Caco-2 (cell line): ENCODE data around the gene CENPM. TPM values are rescaled to one million over a fixed set of nuclear protein-coding genes. Genes with fewer than 3 reads are reported as not detected.

Experiments used
- BruUV-seq: library from RNA; stranded (reverse); fragments of 400-500 nt; replicated peaks from 2 replicates; lab custom pipeline; 2021; lab: Mats Ljungman, UMichigan
- CTCF ChIA-PET: fragments of 300-600 bp; sonication (Branson Sonifier 250); formaldehyde crosslinking; loops from one replicate; lab custom pipeline; 2022; ENCODE audit warnings: antibody characterized with exemption; lab: Charles Lee
- POLR2A ChIA-PET: fragments of 300-600 bp; sonication (Branson Sonifier 250); formaldehyde crosslinking; loops from one replicate; lab custom pipeline; 2022; ENCODE audit warnings: antibody characterized with exemption; lab: Charles Lee
- DNase-seq, 2 experiments: peaks; one replicate each; pipeline versions ENCODE4 v3.0.0 to v3.0.0-alpha.2; 2020 to 2022
- H3K27me3 ChIP-seq: replicated peaks from 2 replicates; pipeline ENCODE4 v1.6.0; 2011; ENCODE audit warnings: low read length; ENCODE audit not compliant: control insufficient read depth, insufficient read depth
- H3K36me3 ChIP-seq: 2 replicates; pipeline ENCODE4 v1.5.1; 2011; ENCODE audit warnings: low read length; ENCODE audit not compliant: control insufficient read depth, insufficient read depth
- H3K4me1 ChIP-seq: fragments of 250-450 bp; sonication (Bioruptor Pico); 2 replicates; pipeline ENCODE4 v1.5.1; 2020; ENCODE audit warnings: mild to moderate bottlenecking
- H3K4me3 ChIP-seq: 2 replicates; pipeline ENCODE4 v1.5.1; 2011; ENCODE audit warnings: low read depth, mild to moderate bottlenecking, control low read depth, low read length
- H3K9me3 ChIP-seq: fragments of 250-450 bp; sonication (Bioruptor Pico); 2 replicates; pipeline ENCODE4 v1.5.1; 2020; ENCODE audit warnings: mild to moderate bottlenecking, moderate library complexity
- H3K27ac Mint-ChIP-seq: one replicate; pipeline ENCODE4 v1.8.0; 2022; ENCODE audit warnings: mixed read lengths; ENCODE audit not compliant: unreplicated experiment
- H3K27me3 Mint-ChIP-seq: one replicate; pipeline ENCODE4 v1.8.0; 2022; ENCODE audit warnings: mixed read lengths; ENCODE audit not compliant: insufficient read depth, unreplicated experiment
- H3K36me3 Mint-ChIP-seq: one replicate; pipeline ENCODE4 v1.8.0; 2022; ENCODE audit warnings: mild to moderate bottlenecking, mixed read lengths; ENCODE audit not compliant: insufficient read depth, unreplicated experiment
- H3K4me1 Mint-ChIP-seq: one replicate; pipeline ENCODE4 v1.8.0; 2022; ENCODE audit warnings: low read depth, mixed read lengths; ENCODE audit not compliant: unreplicated experiment
- H3K4me3 Mint-ChIP-seq: one replicate; pipeline ENCODE4 v1.8.0; 2022; ENCODE audit warnings: mild to moderate bottlenecking, moderate library complexity, mixed read lengths; ENCODE audit not compliant: unreplicated experiment
- H3K9me3 Mint-ChIP-seq: one replicate; pipeline ENCODE4 v1.8.0; 2022; ENCODE audit warnings: mixed read lengths; ENCODE audit not compliant: unreplicated experiment
- CTCF ChIP-seq, 2 experiments: fragments of 200-600 bp in 1 of 2; IDR thresholded peaks; 1 replicate in 1 of 2; 2 replicates in 1 of 2; pipeline versions ENCODE4 v1.5.1 to v1.8.0; 2011 to 2022; ENCODE audit warnings: antibody characterized with exemption in 1 of 2, control low read depth in 1 of 2, inconsistent platforms in 1 of 2, low read depth in 1 of 2, low read length in 1 of 2, mild to moderate bottlenecking in 1 of 2, moderate library complexity in 1 of 2; ENCODE audit not compliant: insufficient read depth in 1 of 2, severe bottlenecking in 1 of 2, unreplicated experiment in 1 of 2
- intact Hi-C: fragments of 100-400 bp; cut with micrococcal nuclease; formaldehyde crosslinking; loops from one replicate; pipeline ENCODE4 v1.10.0; 2022; ENCODE audit not compliant: unreplicated experiment
- total RNA-seq: library from RNA; stranded (reverse); gene quantifications from 2 replicates; pipeline ENCODE4 v1.2.3, GENCODE V29; 2022

CENPM gene
- total RNA-seq, 1 experiment from 2014 or later, result 46.4 TPM

GRCh38 chr22:41991111-41991510 is 44.2 kb upstream of the CENPM start:
- Mint-ChIP-seq H3K4me1 (no peaks in the 10 kb centered on the region), H3K4me3 (no peak overlapping the region), H3K36me3 (no peaks in the 10 kb centered on the region), H3K27me3 (no peaks in the 10 kb centered on the region), H3K27ac (no peak overlapping the region), H3K9me3 (no peaks in the 10 kb centered on the region)
- no peaks in the 10 kb centered on the region for H3K4me1 ChIP-seq
- POLR2A ChIA-PET, result no interaction called here
- CTCF ChIA-PET, result no interaction called here
- no peak overlapping the region for H3K4me3 ChIP-seq
- H3K27me3 ChIP-seq, result no peaks in the 10 kb centered on the region
- TF ChIP-seq CTCF (IDR thresholded peaks at IDR 0.05; ENCODE audit: insufficient read depth in 1 of 2, low read depth in 1 of 2, low read length in 1 of 2, severe bottlenecking in 1 of 2, unreplicated experiment in 1 of 2), result no peak
- H3K36me3 ChIP-seq, result no peaks in the 10 kb centered on the region
- no peaks in the 10 kb centered on the region for H3K9me3 ChIP-seq
- DNase-seq, result no peak
- intact Hi-C loops, result no loop called here
- BruUV-seq, result no TSS peak

- intact Hi-C loops, result no loop called here
- BruUV-seq, result no TSS peak
- Mint-ChIP-seq H3K4me3 (no peak overlapping the region), H3K27me3 (no peaks in the 10 kb centered on the region), H3K27ac (no peak overlapping the region), H3K36me3 (no peaks in the 10 kb centered on the region), H3K4me1 (no peaks in the 10 kb centered on the region), H3K9me3 (no peaks in the 10 kb centered on the region)
- no peak overlapping the region for H3K4me3 ChIP-seq
- no peak for TF ChIP-seq CTCF (IDR thresholded peaks at IDR 0.05; ENCODE audit: insufficient read depth in 1 of 2, low read depth in 1 of 2, low read length in 1 of 2, severe bottlenecking in 1 of 2, unreplicated experiment in 1 of 2)
- H3K36me3 ChIP-seq, result no peaks in the 10 kb centered on the region
- ChIA-PET POLR2A (no interaction called here), CTCF (no interaction called here)
- no peaks in the 10 kb centered on the region for H3K9me3 ChIP-seq
- no peaks in the 10 kb centered on the region for H3K4me1 ChIP-seq
- DNase-seq, result peak in 1 of 2 experiments; percentile 5
- H3K27me3 ChIP-seq, result no peaks in the 10 kb centered on the region
These were observed 42.3 kb upstream of the CENPM start for GRCh38 chr22:41989246-41989645.

- CTCF ChIA-PET, result no interaction called here
- intact Hi-C loops, result no loop called here
- TF ChIP-seq CTCF (IDR thresholded peaks at IDR 0.05; ENCODE audit: insufficient read depth in 1 of 2, low read depth in 1 of 2, low read length in 1 of 2, severe bottlenecking in 1 of 2, unreplicated experiment in 1 of 2), result no peak
- Mint-ChIP-seq H3K4me1 (peaks cover 10% of the 10 kb centered on the region), H3K9me3 (no peaks in the 10 kb centered on the region), H3K36me3 (no peaks in the 10 kb centered on the region), H3K4me3 (no peak overlapping the region), H3K27ac (no peak overlapping the region), H3K27me3 (no peaks in the 10 kb centered on the region)
- H3K4me1 ChIP-seq, result no peaks in the 10 kb centered on the region
- H3K36me3 ChIP-seq, result no peaks in the 10 kb centered on the region
- no peaks in the 10 kb centered on the region for H3K9me3 ChIP-seq
- BruUV-seq, result no TSS peak
- POLR2A ChIA-PET, result no interaction called here
- no peak overlapping the region for H3K4me3 ChIP-seq
- DNase-seq, result peak in 1 of 2 experiments; percentile 17
- no peaks in the 10 kb centered on the region for H3K27me3 ChIP-seq
These were observed 40.3 kb upstream of the CENPM start for GRCh38 chr22:41987276-41987675.
